SK-N-SH treated with all-trans-retinoic acid at 6 μM for 48 hours (cell line): Measurements from ENCODE around the gene ELOVL6.

ENCODE experiments used
- ATAC-seq: fragments of 200-7000 bp; cut with Tn5 transposase; 3 replicates; pipeline ENCODE4 v1.9.1; 2020; ENCODE audit warnings: mild to moderate bottlenecking, moderate library complexity
- ARNTL ChIP-seq: fragments of 450-650 bp; formaldehyde crosslinking; IDR thresholded peaks from 2 replicates; pipeline ENCODE4 v1.5.0; 2020; ENCODE audit warnings: low read depth, mild to moderate bottlenecking, moderate library complexity, borderline replicate concordance
- BACH2 ChIP-seq: fragments of 250-450 bp; sonication (Bioruptor Pico); IDR thresholded peaks from 2 replicates; pipeline ENCODE4 v1.9.0; 2021; ENCODE audit warnings: mild to moderate bottlenecking, borderline replicate concordance
- CSDC2 ChIP-seq: fragments of 250-450 bp; sonication (Bioruptor Pico); IDR thresholded peaks from 2 replicates; pipeline ENCODE4 v1.5.0; 2020; ENCODE audit warnings: mild to moderate bottlenecking, moderate library complexity
- ESRRG ChIP-seq: fragments of 250-450 bp; sonication (Bioruptor Pico); IDR thresholded peaks from 2 replicates; pipeline ENCODE4 v1.6.1; 2021; ENCODE audit warnings: mild to moderate bottlenecking
- GLIS3 ChIP-seq: fragments of 250-450 bp; sonication (Bioruptor Pico); IDR thresholded peaks from 2 replicates; pipeline ENCODE4 v1.5.0; 2020; ENCODE audit warnings: mild to moderate bottlenecking, moderate library complexity
- ISL1 ChIP-seq: fragments of 250-450 bp; sonication (Bioruptor Pico); IDR thresholded peaks from 2 replicates; pipeline ENCODE4 v2.1.2; 2022; ENCODE audit warnings: mild to moderate bottlenecking, moderate library complexity
- OSR1 ChIP-seq: fragments of 250-450 bp; sonication (Bioruptor Pico); IDR thresholded peaks from 2 replicates; pipeline ENCODE4 v1.8.0; 2022; ENCODE audit warnings: moderate library complexity, mild to moderate bottlenecking, inconsistent platforms
- PPARA ChIP-seq: fragments of 250-450 bp; sonication (Bioruptor Pico); IDR thresholded peaks from 2 replicates; pipeline ENCODE4 v1.5.0; 2020; ENCODE audit warnings: mild to moderate bottlenecking, borderline replicate concordance
- RARB ChIP-seq: fragments of 250-450 bp; sonication (Bioruptor Pico); IDR thresholded peaks from 2 replicates; pipeline ENCODE4 v1.8.0; 2021; ENCODE audit warnings: mild to moderate bottlenecking, moderate library complexity
- SNAI2 ChIP-seq: fragments of 250-450 bp; sonication (Bioruptor Pico); IDR thresholded peaks from 2 replicates; pipeline ENCODE4 v1.5.0; 2020; ENCODE audit warnings: mild to moderate bottlenecking, moderate library complexity
- TCF4 ChIP-seq: fragments of 250-450 bp; sonication (Bioruptor Pico); IDR thresholded peaks from 2 replicates; pipeline ENCODE4 v1.8.0; 2021; ENCODE audit warnings: mild to moderate bottlenecking, moderate library complexity, borderline replicate concordance
- TOX ChIP-seq: fragments of 250-450 bp; sonication (Bioruptor Pico); IDR thresholded peaks from 2 replicates; pipeline ENCODE4 v1.8.0; 2021; ENCODE audit warnings: mild to moderate bottlenecking, moderate library complexity, borderline replicate concordance
- ZC3H10 ChIP-seq: fragments of 250-450 bp; sonication (Bioruptor Pico); IDR thresholded peaks from 2 replicates; pipeline ENCODE4 v1.5.1; 2021; ENCODE audit warnings: mild to moderate bottlenecking, moderate library complexity
- ZFP3 ChIP-seq: fragments of 250-450 bp; sonication (Bioruptor Pico); IDR thresholded peaks from 2 replicates; pipeline ENCODE4 v1.5.0; 2020; ENCODE audit warnings: mild to moderate bottlenecking, moderate library complexity
- ZFP30 ChIP-seq: fragments of 450-650 bp; formaldehyde crosslinking; IDR thresholded peaks from 2 replicates; pipeline ENCODE4 v1.5.0; 2022; ENCODE audit warnings: mild to moderate bottlenecking, moderate library complexity
- ZNF565 ChIP-seq: fragments of 450-650 bp; formaldehyde crosslinking; conservative IDR thresholded peaks from 2 replicates; pipeline ENCODE4 v1.5.0; 2020; ENCODE audit warnings: low read depth, mild to moderate bottlenecking, moderate library complexity
- TF ChIP-seq, protein P1 (sequence below): fragments of 250-450 bp; sonication (Bioruptor Pico); IDR thresholded peaks from 2 replicates; pipeline ENCODE4 v1.8.0; 2020; ENCODE audit warnings: mild to moderate bottlenecking, moderate library complexity, borderline replicate concordance
- TF ChIP-seq, protein P2 (sequence below): fragments of 250-450 bp; sonication (Bioruptor Pico); IDR thresholded peaks from 2 replicates; pipeline ENCODE4 v1.5.1; 2021; ENCODE audit warnings: mild to moderate bottlenecking, moderate library complexity
- TF ChIP-seq, protein P3 (sequence below): fragments of 250-450 bp; sonication (Bioruptor Pico); IDR thresholded peaks from 2 replicates; pipeline ENCODE4 v1.5.0; 2020; ENCODE audit warnings: mild to moderate bottlenecking, moderate library complexity
- TF ChIP-seq, protein P4 (sequence below): fragments of 250-450 bp; sonication (Bioruptor Pico); IDR thresholded peaks from 2 replicates; pipeline ENCODE4 v1.8.0; 2021; ENCODE audit warnings: low read depth, mild to moderate bottlenecking, moderate library complexity, borderline replicate concordance

Gene ELOVL6

DNA sequence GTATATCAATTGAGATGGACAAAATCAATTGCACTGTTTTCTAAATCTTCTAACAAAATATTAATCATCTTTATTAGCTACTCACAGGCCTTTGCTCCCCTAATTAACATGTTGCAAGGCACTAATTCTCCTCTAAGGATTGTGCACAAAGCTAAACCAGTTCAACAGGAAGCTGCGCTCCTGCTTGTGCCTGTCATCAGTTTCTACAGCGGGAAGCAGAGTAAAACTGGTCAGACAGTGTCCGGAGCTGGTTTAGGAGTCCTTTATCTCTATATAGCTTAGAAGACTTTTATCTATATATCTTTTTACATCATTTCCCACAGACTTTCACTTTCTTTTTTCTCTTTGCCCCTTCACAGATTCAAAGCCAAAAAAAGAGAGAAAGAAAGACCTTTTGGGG is 79.1 kb downstream of the ELOVL6 start (continued):
- TF ChIP-seq, protein P1, sequence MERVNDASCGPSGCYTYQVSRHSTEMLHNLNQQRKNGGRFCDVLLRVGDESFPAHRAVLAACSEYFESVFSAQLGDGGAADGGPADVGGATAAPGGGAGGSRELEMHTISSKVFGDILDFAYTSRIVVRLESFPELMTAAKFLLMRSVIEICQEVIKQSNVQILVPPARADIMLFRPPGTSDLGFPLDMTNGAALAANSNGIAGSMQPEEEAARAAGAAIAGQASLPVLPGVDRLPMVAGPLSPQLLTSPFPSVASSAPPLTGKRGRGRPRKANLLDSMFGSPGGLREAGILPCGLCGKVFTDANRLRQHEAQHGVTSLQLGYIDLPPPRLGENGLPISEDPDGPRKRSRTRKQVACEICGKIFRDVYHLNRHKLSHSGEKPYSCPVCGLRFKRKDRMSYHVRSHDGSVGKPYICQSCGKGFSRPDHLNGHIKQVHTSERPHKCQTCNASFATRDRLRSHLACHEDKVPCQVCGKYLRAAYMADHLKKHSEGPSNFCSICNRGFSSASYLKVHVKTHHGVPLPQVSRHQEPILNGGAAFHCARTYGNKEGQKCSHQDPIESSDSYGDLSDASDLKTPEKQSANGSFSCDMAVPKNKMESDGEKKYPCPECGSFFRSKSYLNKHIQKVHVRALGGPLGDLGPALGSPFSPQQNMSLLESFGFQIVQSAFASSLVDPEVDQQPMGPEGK (CRISPR knock-in tag), result no peak
- TF ChIP-seq ARNTL (CRISPR knock-in tag) (no peak), ZC3H10 (no peak), CSDC2 (CRISPR knock-in tag) (no peak)

DNA sequence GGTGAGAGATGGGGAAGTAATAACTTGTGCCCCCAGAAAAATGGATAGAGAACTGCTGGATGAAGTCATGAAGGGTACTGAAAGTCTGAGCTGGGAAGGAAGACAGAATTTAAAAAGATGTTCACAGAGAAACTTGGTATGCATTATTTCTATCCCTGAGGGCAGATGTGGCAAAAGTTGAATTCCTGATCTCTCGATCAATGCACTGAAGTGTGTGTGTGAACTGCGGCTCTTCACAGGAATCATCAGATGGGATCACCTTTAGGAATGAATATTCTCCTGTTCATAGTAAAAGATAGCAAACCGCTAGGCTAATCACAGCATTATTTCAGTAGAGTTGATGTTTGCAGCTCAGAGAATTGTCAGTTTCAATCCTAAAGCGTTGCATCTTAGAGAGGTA is 86.4 kb downstream of the ELOVL6 start:
- ATAC-seq, result no peak
- no peak for TF ChIP-seq ESRRG
- TF ChIP-seq CSDC2 (CRISPR knock-in tag), result no peak
- no peak for TF ChIP-seq TCF4 (CRISPR knock-in tag)
- TF ChIP-seq, protein P2, sequence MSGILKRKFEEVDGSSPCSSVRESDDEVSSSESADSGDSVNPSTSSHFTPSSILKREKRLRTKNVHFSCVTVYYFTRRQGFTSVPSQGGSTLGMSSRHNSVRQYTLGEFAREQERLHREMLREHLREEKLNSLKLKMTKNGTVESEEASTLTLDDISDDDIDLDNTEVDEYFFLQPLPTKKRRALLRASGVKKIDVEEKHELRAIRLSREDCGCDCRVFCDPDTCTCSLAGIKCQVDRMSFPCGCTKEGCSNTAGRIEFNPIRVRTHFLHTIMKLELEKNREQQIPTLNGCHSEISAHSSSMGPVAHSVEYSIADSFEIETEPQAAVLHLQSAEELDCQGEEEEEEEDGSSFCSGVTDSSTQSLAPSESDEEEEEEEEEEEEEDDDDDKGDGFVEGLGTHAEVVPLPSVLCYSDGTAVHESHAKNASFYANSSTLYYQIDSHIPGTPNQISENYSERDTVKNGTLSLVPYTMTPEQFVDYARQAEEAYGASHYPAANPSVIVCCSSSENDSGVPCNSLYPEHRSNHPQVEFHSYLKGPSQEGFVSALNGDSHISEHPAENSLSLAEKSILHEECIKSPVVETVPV (CRISPR knock-in tag), result no peak
- TF ChIP-seq BACH2 (CRISPR knock-in tag), result no peak
- TF ChIP-seq ZNF565 (CRISPR knock-in tag), result no peak
- no peak for TF ChIP-seq OSR1
- TF ChIP-seq PPARA (CRISPR knock-in tag), result no peak

DNA sequence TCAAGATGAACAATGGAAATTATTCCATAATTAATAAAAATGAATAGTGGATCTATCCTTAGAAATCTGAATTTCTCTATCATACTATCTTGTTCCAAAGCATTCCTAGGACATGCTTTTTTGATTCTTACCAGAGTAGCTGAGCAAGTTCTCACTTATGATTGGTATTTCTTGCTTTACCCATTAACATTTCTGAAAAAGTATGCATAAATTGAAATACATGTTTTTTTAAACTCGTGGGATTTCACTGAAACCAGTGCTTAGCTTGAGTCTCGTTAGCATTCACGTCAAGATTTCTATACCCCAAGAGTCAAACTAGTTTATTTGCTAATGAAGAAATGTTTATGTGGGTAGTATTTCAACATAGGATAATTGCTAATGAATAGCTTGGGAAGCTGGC is 89.0 kb downstream of the ELOVL6 start:
- TF ChIP-seq GLIS3 (CRISPR knock-in tag) (no peak), ZNF565 (CRISPR knock-in tag) (no peak), ZFP3 (CRISPR knock-in tag) (no peak), ISL1 (CRISPR knock-in tag) (no peak), TCF4 (CRISPR knock-in tag) (no peak), OSR1 (no peak), RARB (CRISPR knock-in tag) (no peak)
- TF ChIP-seq, protein P1 (CRISPR knock-in tag), result no peak
- TF ChIP-seq, protein P3, sequence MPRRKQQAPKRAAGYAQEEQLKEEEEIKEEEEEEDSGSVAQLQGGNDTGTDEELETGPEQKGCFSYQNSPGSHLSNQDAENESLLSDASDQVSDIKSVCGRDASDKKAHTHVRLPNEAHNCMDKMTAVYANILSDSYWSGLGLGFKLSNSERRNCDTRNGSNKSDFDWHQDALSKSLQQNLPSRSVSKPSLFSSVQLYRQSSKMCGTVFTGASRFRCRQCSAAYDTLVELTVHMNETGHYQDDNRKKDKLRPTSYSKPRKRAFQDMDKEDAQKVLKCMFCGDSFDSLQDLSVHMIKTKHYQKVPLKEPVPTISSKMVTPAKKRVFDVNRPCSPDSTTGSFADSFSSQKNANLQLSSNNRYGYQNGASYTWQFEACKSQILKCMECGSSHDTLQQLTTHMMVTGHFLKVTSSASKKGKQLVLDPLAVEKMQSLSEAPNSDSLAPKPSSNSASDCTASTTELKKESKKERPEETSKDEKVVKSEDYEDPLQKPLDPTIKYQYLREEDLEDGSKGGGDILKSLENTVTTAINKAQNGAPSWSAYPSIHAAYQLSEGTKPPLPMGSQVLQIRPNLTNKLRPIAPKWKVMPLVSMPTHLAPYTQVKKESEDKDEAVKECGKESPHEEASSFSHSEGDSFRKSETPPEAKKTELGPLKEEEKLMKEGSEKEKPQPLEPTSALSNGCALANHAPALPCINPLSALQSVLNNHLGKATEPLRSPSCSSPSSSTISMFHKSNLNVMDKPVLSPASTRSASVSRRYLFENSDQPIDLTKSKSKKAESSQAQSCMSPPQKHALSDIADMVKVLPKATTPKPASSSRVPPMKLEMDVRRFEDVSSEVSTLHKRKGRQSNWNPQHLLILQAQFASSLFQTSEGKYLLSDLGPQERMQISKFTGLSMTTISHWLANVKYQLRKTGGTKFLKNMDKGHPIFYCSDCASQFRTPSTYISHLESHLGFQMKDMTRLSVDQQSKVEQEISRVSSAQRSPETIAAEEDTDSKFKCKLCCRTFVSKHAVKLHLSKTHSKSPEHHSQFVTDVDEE (CRISPR knock-in tag), result no peak
- ATAC-seq, result peak; percentile 84

DNA sequence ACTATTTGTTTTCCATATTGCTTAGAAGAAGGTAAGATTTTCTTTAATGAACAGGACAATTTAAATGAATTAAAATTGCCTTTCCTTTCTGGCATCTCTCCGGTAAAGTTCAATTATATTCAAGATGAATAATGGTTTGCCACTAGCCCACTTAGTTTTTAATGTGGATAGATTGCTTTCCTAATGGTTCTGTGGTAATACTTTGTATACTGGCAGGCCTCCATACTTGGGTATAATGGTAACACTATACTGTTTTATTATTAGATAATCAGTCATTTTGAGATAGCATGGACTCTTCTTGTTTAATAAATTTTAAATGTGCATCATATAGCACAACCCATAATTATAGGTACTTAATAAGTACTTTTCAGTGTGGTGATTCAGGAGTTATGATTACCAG is 89.5 kb downstream of the ELOVL6 start:
- peak; percentile 83 for TF ChIP-seq ISL1 (CRISPR knock-in tag)
- TF ChIP-seq ZC3H10, result peak; percentile 53; the same call in 1 of the 2 replicates
- no peak for TF ChIP-seq GLIS3 (CRISPR knock-in tag)
- TF ChIP-seq RARB (CRISPR knock-in tag), result peak; percentile 88
- no peak for TF ChIP-seq TCF4 (CRISPR knock-in tag)
- TF ChIP-seq SNAI2 (CRISPR knock-in tag), result no peak
- TF ChIP-seq TOX (CRISPR knock-in tag), result peak; percentile 97
- no peak for TF ChIP-seq ZFP30
- TF ChIP-seq, protein P1 (CRISPR knock-in tag), result peak; percentile 87; the same call in 1 of the 2 replicates
- TF ChIP-seq BACH2 (CRISPR knock-in tag), result no peak
- TF ChIP-seq, protein P4, sequence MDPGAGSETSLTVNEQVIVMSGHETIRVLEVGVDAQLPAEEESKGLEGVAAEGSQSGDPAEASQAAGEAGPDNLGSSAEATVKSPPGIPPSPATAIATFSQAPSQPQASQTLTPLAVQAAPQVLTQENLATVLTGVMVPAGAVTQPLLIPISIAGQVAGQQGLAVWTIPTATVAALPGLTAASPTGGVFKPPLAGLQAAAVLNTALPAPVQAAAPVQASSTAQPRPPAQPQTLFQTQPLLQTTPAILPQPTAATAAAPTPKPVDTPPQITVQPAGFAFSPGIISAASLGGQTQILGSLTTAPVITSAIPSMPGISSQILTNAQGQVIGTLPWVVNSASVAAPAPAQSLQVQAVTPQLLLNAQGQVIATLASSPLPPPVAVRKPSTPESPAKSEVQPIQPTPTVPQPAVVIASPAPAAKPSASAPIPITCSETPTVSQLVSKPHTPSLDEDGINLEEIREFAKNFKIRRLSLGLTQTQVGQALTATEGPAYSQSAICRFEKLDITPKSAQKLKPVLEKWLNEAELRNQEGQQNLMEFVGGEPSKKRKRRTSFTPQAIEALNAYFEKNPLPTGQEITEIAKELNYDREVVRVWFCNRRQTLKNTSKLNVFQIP (CRISPR knock-in tag), result peak; percentile 55; the same call in 1 of the 2 replicates
- TF ChIP-seq OSR1, result no peak
- ATAC-seq, result peak; percentile 73
